Stimulated activated CD4-positive, alpha-beta T cell treated with anti-CD3 and anti-CD28 coated beads, TNF-alpha, amount 100 ng/mL, for 48 hours (primary cell): ENCODE data around the gene THEM5.
"Not testable (repeated sequence)": the region's sequence is repeated elsewhere in the genome, so short reads cannot be mapped to it uniquely, and the experiment has no call there.

Source experiments
- DNase-seq, 3 donors: peaks; one replicate each; pipeline ENCODE4 v3.0.0-alpha.2; 2020; ENCODE audit warnings: low read depth in 3 of 3

Gene THEM5

GRCh38 chr1:151853411-151853943 lies at the start of gene THEM5:
THEM5 (minus strand) TSS chr1:151853712; CDS start chr1:151853565, 147 bp downstream.
- no peak for DNase-seq

- no peak for DNase-seq
Measured at GRCh38 chr1:151902858-151903257, 49.3 kb upstream of the THEM5 start.

DNA sequence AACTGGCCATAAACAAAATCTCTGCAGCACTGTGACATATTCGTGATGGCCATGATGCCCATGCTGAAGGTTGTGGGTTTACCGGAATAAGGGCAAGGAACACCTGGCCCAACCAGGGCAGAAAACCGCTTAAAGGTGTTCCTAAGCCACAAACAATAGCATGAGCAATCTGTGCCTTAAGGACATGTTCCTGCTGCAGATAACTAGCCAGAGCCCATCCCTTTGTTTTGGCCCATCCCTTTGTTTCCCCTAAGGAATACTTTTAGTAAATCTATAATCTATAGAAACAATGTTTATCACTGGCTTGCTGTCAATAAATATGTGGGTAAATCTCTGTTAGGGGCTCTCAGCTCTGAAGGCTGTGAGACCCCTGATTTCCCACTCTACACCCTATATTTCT lies 47.3 kb upstream of the THEM5 start:
- DNase-seq: not testable (repeated sequence)

DNA sequence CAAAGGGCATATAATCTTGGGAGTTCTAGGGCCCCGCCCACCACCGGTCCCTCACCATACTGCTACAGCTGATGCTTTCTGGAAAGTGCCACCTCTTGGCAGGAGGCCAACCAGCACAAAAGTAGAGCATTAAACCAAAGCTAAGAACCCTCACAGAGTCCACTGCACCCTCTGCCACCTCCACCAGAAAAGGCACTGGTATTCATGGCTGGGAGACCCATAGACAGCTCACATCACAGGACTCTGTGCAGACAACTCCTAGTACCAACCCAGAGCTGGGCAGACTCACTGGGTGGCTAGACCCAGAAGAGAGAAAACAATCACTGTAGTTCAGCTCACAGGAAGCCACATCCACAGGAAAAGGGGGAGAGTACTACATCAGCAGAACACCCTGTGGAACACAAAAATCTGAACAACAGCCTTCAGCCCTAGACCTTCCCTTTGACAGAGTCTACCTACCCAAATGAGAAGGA lies 45.0 kb upstream of the THEM5 start:
- no peak for DNase-seq

DNA sequence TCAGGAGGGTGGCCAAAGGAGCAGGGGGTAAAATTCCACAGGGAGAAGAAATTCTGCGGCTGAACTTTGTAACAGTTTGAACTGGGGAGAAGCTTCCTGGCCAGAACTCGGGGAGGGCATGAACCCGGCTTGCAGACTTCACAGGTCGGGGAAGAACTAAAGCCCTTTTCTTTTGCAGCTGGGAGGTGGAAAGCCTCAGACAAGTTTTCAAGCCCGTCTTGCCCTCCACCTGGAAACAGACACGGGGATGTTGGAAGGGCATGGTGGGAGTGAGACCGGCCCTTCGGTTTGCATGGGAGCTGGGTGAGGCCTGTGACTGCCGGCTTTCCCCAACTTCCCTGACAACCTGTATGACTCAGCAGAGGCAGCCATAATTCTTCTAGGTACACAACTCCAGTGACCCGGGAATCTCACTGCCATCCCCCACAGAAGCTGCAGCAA lies 44.5 kb upstream of the THEM5 start:
- DNase-seq: no peak

GRCh38 chr1:151893176-151893924 lies 39.8 kb upstream of the THEM5 start:
- DNase-seq: no peak

DNA sequence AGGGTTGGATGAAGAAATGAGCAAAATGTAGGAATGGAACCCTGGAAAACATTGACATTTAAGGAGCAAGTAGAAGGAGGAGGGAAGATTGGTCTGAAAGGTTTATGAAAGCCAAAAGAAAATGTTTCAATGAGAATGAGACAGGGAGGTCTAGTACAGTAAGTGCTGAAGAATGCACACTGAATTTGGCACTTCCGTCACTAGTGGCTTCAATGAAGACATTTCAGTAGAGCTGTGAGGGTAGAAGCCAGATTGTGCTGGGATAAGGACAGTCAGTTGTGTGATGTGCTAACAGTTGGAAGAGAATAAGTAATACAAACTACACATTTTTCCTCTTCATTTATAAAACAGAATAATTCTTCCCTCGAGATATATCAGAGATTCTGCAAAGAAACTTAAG lies 38.7 kb upstream of the THEM5 start:
- no peak for DNase-seq

DNA sequence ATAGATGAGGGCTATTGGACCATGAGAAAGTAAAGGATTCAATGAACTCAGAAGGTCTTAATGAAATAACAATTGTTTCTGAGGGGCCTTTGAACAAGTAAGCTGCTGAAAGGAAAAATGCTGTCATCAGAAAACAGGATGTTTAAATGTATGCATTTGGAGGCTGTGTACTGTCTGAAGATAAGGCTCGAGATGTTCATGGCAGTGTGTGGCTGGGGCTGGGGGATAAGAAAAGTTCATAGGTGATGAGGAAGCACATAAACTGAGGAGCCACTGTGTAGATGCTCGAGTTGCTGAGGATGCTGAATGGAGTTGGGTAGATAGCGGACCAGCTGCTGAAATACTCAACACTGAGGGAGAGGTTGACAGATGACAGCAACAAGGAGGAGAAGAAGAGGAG lies 38.0 kb upstream of the THEM5 start:
- DNase-seq: no peak

DNA sequence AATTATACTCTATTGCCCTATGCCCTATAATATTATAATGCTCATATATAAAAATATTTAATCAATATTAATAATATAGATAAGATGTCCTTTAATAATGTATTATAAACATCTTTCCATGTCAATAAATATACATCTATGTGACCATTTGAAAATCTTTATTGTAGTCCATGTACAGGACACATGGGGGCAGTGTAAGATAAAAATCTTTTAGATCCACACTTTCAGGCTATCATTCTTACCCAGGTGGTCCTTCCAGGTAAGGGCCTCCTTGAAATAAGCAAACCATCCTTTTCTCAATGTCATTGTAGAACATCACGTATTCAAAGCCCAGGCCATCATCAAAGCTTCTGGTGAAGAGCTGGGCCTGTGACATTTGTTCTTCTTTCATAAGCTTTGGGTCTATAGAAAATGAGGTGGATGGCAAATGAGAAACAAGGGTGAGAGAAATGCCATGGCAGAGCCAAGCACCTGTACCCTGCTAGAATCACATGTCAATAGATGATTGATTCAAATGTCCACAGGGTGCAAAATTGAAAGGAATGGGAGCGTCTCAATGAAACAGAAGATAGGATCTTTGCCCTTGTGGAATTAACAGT lies 35.6 kb upstream of the THEM5 start:
- DNase-seq: no peak

GRCh38 chr1:151887028-151887427 lies 33.5 kb upstream of the THEM5 start:
- DNase-seq: no peak

- DNase-seq: no peak
Measured at GRCh38 chr1:151885479-151885878, 32.0 kb upstream of the THEM5 start.

- DNase-seq: not testable (repeated sequence)
Measured at GRCh38 chr1:151884879-151885278, 31.4 kb upstream of the THEM5 start.

GRCh38 chr1:151884445-151884844 lies 30.9 kb upstream of the THEM5 start:
- DNase-seq: not testable (repeated sequence)

GRCh38 chr1:151883898-151884297 lies 30.4 kb upstream of the THEM5 start:
- not testable (repeated sequence) for DNase-seq

GRCh38 chr1:151882918-151883317 lies 29.4 kb upstream of the THEM5 start:
- not testable (repeated sequence) for DNase-seq

DNA sequence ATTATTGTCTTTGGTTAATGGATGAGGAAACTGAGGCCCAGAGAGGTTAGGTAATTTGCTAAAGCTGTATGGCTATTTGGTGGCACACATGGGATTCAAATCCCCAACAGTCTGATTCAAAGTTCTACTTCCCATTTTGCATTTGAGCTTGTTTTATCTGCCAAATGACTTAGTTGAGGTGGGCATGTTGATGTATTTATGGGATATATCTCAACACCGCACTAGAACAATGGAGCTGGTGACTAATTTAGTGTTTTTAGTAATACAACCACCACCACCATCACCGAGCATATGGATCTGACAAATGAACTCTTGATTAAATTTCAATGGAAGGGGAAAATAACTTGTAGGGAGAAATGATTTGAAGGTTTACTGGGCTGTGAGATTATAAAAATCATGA lies 29.0 kb upstream of the THEM5 start:
- no peak for DNase-seq

DNA sequence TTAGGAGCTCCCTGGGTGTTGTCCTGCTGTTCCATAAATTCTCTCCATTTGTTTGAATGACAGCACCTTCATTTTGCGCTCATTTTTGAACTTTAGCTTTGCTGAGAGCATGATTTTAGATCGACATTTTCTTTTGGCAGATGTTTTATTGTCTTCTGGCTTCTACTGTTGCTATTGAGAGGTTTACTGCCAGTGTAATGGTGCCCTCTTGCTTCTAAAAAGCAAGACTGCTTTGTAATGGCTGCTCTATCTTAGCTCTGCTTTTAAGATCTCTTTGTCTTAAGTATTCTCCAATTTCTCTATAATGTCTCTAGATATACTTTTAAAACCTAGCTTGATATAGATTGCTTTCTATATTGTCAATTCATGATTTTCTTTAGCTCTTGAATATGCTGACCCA lies 28.0 kb upstream of the THEM5 start:
- DNase-seq: no peak

DNA sequence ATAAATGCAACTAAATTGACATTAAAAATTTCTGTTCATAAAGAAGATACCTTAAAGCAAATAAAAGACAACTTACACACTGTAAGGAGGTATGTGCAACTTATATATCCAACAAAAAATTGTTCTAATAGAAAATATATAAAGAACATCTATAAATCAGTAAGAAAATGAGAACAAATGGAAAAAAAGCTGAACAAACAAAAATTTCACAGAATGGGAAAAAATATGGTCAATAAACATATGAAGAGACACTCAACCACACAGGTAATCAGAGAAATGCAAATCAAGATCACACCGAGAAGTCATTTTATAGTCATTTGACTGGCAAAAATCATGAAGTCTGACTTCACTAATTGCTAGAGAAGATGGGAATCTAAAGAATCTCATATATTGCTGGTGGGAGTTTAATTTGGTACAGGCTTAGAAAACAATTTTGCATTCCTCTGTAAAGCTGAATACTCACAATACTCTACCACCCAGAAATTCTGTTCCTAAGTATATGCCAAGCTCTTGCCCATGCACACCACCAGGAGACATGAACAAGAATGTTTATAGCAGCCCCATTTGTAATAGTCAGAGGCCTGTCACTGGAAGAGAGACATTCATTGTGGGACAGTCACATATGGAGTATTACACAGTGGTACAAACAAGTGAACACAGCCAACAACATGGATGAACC lies 22.0 kb upstream of the THEM5 start:
- no peak for DNase-seq

- not testable (repeated sequence) for DNase-seq
Measured at GRCh38 chr1:151872776-151873175, 19.3 kb upstream of the THEM5 start.

GRCh38 chr1:151871284-151872030 lies 17.9 kb upstream of the THEM5 start:
- no peak for DNase-seq

- no peak for DNase-seq
Measured at GRCh38 chr1:151868486-151868885, 15.0 kb upstream of the THEM5 start.
